HepG2 (cell line): ENCODE measurements around the gene MAP2K1. TPM values are rescaled to one million over a fixed set of nuclear protein-coding genes. Genes with fewer than 3 reads are reported as not detected.

ENCODE experiments used
- DPF2 ChIP-seq: sonication (generic); formaldehyde crosslinking; IDR thresholded peaks from 2 replicates; pipeline ENCODE4 v1.4.0; 2020; ENCODE audit warnings: mild to moderate bottlenecking, low read depth, missing genetic modification reagents, borderline replicate concordance
- EP300 ChIP-seq, 3 experiments: sonication (generic) in 1 of 3; formaldehyde crosslinking in 1 of 3; IDR thresholded peaks; 2 replicates each; pipeline versions ENCODE4 v1.5.1 to v1.6.1; 2011 to 2020; ENCODE audit warnings: low read depth in 2 of 3, low read length in 2 of 3, borderline replicate concordance in 1 of 3, improper control_type of control experiment in 1 of 3, mild to moderate bottlenecking in 1 of 3, missing genetic modification reagents in 1 of 3, moderate library complexity in 1 of 3
- HNF4G ChIP-seq, 2 experiments: sonication (generic) in 1 of 2; formaldehyde crosslinking in 1 of 2; IDR thresholded peaks; 2 replicates each; pipeline versions ENCODE4 v1.4.0 to v1.6.1; 2011 to 2020; ENCODE audit warnings: borderline replicate concordance in 2 of 2, low read depth in 2 of 2, mild to moderate bottlenecking in 2 of 2, low read length in 1 of 2, missing genetic modification reagents in 1 of 2, moderate library complexity in 1 of 2
- KAT2B ChIP-seq: fragments of 150-350 bp; IDR thresholded peaks from 2 replicates; pipeline ENCODE4 v1.6.1; 2014; ENCODE audit warnings: low read depth, low read length, borderline replicate concordance
- MTF1 ChIP-seq: sonication (generic); formaldehyde crosslinking; IDR thresholded peaks from 2 replicates; pipeline ENCODE4 v1.5.0; 2020; ENCODE audit warnings: missing genetic modification reagents
- PCBP2 ChIP-seq: fragments of 200-400 bp; formaldehyde crosslinking; optimal IDR thresholded peaks from 2 replicates; pipeline ENCODE3; 2018; ENCODE audit warnings: low read length, low read depth; ENCODE audit not compliant: poor library complexity, severe bottlenecking
- SP140L ChIP-seq: sonication (generic); formaldehyde crosslinking; IDR thresholded peaks from 2 replicates; pipeline ENCODE4 v1.4.0; 2020; ENCODE audit warnings: missing genetic modification reagents, borderline replicate concordance
- ZNF543 ChIP-seq: sonication (generic); formaldehyde crosslinking; IDR thresholded peaks from 2 replicates; pipeline ENCODE4 v1.4.0; 2020; ENCODE audit warnings: mild to moderate bottlenecking, missing genetic modification reagents
- ZNF777 ChIP-seq: sonication (generic); formaldehyde crosslinking; IDR thresholded peaks from 2 replicates; pipeline ENCODE4 v1.4.0; 2020; ENCODE audit warnings: missing genetic modification reagents
- polyA plus RNA-seq, 8 experiments: library from polyadenylated mRNA; depleted of rRNA in 3 of 8; stranded (reverse) in 7 of 8; unstranded in 1 of 8; fragments of >200 nt; fragmentation: Illumina TruSeq in 4 of 8; extraction: Trizol in 4 of 8; gene quantifications; 2 replicates each; pipeline versions ENCODE4 v1.2.1 to v1.2.3, GENCODE V29; 2011 to 2016; ENCODE audit warnings: low read depth in 4 of 8, missing spikeins in 1 of 8, mixed read lengths in 1 of 8; ENCODE audit not compliant: insufficient read depth in 1 of 8
- total RNA-seq, 5 experiments: library from RNA; depleted of rRNA; stranded (reverse); fragments of >200 nt; fragmentation: Illumina TruSeq; extraction: Trizol; gene quantifications; 2 replicates each; pipeline ENCODE4 v1.2.3, GENCODE V29; 2016; ENCODE audit warnings: low read depth in 1 of 5
- TF ChIP-seq, protein P1 (sequence below), 2 experiments: sonication (generic) in 1 of 2; formaldehyde crosslinking in 1 of 2; IDR thresholded peaks; 2 replicates each; pipeline versions ENCODE4 v1.6.1 to v1.9.0; 2014 to 2022; ENCODE audit warnings: antibody characterized with exemption in 1 of 2, borderline replicate concordance in 1 of 2, inconsistent platforms in 1 of 2, low read depth in 1 of 2, missing genetic modification reagents in 1 of 2
- TF ChIP-seq, protein P2 (sequence below): sonication (generic); formaldehyde crosslinking; conservative IDR thresholded peaks from 2 replicates; pipeline ENCODE4 v1.4.0; 2020; ENCODE audit warnings: mild to moderate bottlenecking, missing genetic modification reagents, moderate library complexity
- TF ChIP-seq, protein P3 (sequence below): sonication (generic); formaldehyde crosslinking; IDR thresholded peaks from 2 replicates; pipeline ENCODE4 v1.4.0; 2020; ENCODE audit warnings: mild to moderate bottlenecking, missing genetic modification reagents

The MAP2K1 gene
- total and polyA plus RNA-seq, 2 of the 13 experiments (the other 11 are each of a cell fraction or from before 2014, with no cell fraction given), result 24.1 to 49.2 TPM

DNA sequence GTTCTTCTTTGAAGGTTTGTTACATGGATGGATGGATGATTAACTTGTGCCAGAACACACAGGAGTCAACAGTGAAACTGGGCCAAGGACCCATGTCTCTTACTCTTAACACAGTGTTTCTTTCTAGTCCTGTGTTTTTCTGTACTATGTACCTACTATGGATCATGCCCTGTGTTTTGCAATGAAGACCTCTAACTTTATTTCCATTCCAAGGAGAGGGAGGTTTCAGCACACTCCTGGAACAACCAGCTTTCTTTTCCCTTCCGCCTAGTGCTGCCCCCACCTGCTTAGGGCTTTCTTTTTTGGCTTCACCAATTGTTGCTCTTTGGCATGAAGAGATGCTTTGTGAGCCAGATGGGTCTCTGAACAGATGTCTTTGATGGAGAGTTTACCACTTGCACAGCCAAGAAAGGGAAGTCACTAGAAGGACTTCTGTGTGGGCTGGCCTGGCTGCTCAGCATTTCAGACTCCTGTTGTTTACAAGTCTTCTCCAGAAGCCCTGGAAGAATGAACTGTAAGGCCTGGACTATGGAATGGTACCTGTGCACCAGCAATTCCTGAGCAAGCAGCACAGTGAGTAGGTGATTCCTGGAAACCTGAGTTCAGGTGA lies 66.4 kb downstream of the MAP2K1 start (continued):
- TF ChIP-seq, protein P1, sequence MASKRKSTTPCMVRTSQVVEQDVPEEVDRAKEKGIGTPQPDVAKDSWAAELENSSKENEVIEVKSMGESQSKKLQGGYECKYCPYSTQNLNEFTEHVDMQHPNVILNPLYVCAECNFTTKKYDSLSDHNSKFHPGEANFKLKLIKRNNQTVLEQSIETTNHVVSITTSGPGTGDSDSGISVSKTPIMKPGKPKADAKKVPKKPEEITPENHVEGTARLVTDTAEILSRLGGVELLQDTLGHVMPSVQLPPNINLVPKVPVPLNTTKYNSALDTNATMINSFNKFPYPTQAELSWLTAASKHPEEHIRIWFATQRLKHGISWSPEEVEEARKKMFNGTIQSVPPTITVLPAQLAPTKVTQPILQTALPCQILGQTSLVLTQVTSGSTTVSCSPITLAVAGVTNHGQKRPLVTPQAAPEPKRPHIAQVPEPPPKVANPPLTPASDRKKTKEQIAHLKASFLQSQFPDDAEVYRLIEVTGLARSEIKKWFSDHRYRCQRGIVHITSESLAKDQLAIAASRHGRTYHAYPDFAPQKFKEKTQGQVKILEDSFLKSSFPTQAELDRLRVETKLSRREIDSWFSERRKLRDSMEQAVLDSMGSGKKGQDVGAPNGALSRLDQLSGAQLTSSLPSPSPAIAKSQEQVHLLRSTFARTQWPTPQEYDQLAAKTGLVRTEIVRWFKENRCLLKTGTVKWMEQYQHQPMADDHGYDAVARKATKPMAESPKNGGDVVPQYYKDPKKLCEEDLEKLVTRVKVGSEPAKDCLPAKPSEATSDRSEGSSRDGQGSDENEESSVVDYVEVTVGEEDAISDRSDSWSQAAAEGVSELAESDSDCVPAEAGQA (IDR thresholded peaks at IDR 0.05; ENCODE audit: low read depth), result no peak
- TF ChIP-seq, protein P1 (CRISPR knock-in tag; IDR thresholded peaks at IDR 0.05; ENCODE audit: borderline replicate concordance), result no peak
- TF ChIP-seq EP300 (IDR thresholded peaks at IDR 0.05; ENCODE audit: low read depth in 2 of 2, low read length in 2 of 2) (peak in 1 of 2 experiments; percentile 64; a peak in 2 of 4 replicates), EP300 (CRISPR knock-in tag; IDR thresholded peaks at IDR 0.05; ENCODE audit: borderline replicate concordance) (peak; percentile 28; the same call in 1 of the 2 replicates), ZNF543 (CRISPR knock-in tag) (no peak), ZNF777 (CRISPR knock-in tag) (no peak), PCBP2 (no peak), HNF4G (IDR thresholded peaks at IDR 0.05; ENCODE audit: borderline replicate concordance, low read depth, low read length) (0 out of 2 replicates have a peak, but pooled peaks have one; percentile 22), HNF4G (CRISPR knock-in tag; IDR thresholded peaks at IDR 0.05; ENCODE audit: borderline replicate concordance, low read depth) (no peak), SP140L (CRISPR knock-in tag) (no peak), DPF2 (CRISPR knock-in tag) (no peak), KAT2B (no peak), MTF1 (CRISPR knock-in tag) (no peak)
- TF ChIP-seq, protein P2, sequence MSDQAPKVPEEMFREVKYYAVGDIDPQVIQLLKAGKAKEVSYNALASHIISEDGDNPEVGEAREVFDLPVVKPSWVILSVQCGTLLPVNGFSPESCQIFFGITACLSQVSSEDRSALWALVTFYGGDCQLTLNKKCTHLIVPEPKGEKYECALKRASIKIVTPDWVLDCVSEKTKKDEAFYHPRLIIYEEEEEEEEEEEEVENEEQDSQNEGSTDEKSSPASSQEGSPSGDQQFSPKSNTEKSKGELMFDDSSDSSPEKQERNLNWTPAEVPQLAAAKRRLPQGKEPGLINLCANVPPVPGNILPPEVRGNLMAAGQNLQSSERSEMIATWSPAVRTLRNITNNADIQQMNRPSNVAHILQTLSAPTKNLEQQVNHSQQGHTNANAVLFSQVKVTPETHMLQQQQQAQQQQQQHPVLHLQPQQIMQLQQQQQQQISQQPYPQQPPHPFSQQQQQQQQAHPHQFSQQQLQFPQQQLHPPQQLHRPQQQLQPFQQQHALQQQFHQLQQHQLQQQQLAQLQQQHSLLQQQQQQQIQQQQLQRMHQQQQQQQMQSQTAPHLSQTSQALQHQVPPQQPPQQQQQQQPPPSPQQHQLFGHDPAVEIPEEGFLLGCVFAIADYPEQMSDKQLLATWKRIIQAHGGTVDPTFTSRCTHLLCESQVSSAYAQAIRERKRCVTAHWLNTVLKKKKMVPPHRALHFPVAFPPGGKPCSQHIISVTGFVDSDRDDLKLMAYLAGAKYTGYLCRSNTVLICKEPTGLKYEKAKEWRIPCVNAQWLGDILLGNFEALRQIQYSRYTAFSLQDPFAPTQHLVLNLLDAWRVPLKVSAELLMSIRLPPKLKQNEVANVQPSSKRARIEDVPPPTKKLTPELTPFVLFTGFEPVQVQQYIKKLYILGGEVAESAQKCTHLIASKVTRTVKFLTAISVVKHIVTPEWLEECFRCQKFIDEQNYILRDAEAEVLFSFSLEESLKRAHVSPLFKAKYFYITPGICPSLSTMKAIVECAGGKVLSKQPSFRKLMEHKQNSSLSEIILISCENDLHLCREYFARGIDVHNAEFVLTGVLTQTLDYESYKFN (CRISPR knock-in tag), result peak; percentile 85
- TF ChIP-seq, protein P3, sequence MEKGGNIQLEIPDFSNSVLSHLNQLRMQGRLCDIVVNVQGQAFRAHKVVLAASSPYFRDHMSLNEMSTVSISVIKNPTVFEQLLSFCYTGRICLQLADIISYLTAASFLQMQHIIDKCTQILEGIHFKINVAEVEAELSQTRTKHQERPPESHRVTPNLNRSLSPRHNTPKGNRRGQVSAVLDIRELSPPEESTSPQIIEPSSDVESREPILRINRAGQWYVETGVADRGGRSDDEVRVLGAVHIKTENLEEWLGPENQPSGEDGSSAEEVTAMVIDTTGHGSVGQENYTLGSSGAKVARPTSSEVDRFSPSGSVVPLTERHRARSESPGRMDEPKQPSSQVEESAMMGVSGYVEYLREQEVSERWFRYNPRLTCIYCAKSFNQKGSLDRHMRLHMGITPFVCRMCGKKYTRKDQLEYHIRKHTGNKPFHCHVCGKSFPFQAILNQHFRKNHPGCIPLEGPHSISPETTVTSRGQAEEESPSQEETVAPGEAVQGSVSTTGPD (CRISPR knock-in tag), result peak; percentile 55; the same call in 1 of the 2 replicates
